Glutamatergic neuron (in vitro differentiated cells): ENCODE measurements around the gene WDFY4. TPM values are rescaled to one million over a fixed set of nuclear protein-coding genes. Genes with fewer than 3 reads are reported as not detected.
"Not testable (repeated sequence)": the region's sequence is repeated elsewhere in the genome, so short reads cannot be mapped to it uniquely, and the experiment has no call there.

Experiments used
- DNase-seq: peaks from one replicate; pipeline ENCODE4 v3.0.0; 2022
- H3K27ac Mint-ChIP-seq: one replicate; pipeline ENCODE4 v1.8.0; 2020; ENCODE audit warnings: mild to moderate bottlenecking, mixed read lengths, inconsistent platforms; ENCODE audit not compliant: unreplicated experiment
- H3K27me3 Mint-ChIP-seq: one replicate; pipeline ENCODE4 v1.8.0; 2020; ENCODE audit warnings: mild to moderate bottlenecking, moderate library complexity, mixed read lengths, inconsistent platforms; ENCODE audit not compliant: unreplicated experiment
- H3K36me3 Mint-ChIP-seq: one replicate; pipeline ENCODE4 v1.8.0; 2020; ENCODE audit warnings: mild to moderate bottlenecking, mixed read lengths, inconsistent platforms; ENCODE audit not compliant: unreplicated experiment
- H3K4me1 Mint-ChIP-seq: one replicate; pipeline ENCODE4 v1.8.0; 2020; ENCODE audit warnings: mild to moderate bottlenecking, low read depth, mixed read lengths, inconsistent platforms; ENCODE audit not compliant: unreplicated experiment
- H3K4me3 Mint-ChIP-seq: one replicate; pipeline ENCODE4 v1.8.0; 2020; ENCODE audit warnings: mild to moderate bottlenecking, mixed read lengths, inconsistent platforms; ENCODE audit not compliant: unreplicated experiment
- H3K9me3 Mint-ChIP-seq: one replicate; pipeline ENCODE4 v1.8.0; 2020; ENCODE audit warnings: mild to moderate bottlenecking, moderate library complexity, mixed read lengths, inconsistent platforms; ENCODE audit not compliant: unreplicated experiment
- total RNA-seq: library from RNA; stranded (reverse); fragmentation: NEBNext Ultra II Directional; extraction: Animal tissue kit (Norgen Biotek cat#: 25700); gene quantifications from one replicate; pipeline ENCODE4 v1.2.1, GENCODE V29; 2021; ENCODE audit not compliant: unreplicated experiment
- TF ChIP-seq, protein P1 (sequence below): fragments of 200-600 bp; sonication (generic); IDR thresholded peaks from one replicate; pipeline ENCODE4 v1.5.0; 2021; ENCODE audit not compliant: partially characterized antibody, unreplicated experiment

The WDFY4 gene
- total RNA-seq, 1 donor from 2014 or later, result not detected

DNA sequence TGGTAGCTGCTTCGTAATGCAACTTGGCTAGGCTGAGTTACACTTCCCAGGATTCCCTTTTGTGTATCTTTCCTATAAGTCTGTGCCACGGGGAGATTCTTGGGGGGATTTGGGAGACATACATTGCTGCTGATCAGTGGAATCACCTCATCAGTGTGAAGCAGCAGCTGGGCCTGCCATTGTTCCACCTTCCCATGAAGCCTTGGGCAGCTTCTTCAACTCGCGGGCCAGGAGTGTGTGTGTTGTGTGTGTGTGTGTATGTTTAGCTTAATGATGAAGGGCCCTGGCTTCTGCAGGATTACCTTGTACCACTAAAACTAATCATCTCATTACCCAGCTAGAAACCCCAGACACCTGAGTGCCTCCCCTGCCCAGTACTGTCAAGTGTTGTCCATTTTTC lies 46.5 kb upstream of the WDFY4 start:
- H3K9me3 Mint-ChIP-seq, result peaks cover 4% of the 10 kb centered on the region
- H3K4me3 Mint-ChIP-seq, result no peak overlapping the region
- H3K4me1 Mint-ChIP-seq, result no peaks in the 10 kb centered on the region
- H3K27ac Mint-ChIP-seq, result no peak overlapping the region
- no peak for DNase-seq
- H3K27me3 Mint-ChIP-seq, result peaks cover 4% of the 10 kb centered on the region
- TF ChIP-seq, protein P1, sequence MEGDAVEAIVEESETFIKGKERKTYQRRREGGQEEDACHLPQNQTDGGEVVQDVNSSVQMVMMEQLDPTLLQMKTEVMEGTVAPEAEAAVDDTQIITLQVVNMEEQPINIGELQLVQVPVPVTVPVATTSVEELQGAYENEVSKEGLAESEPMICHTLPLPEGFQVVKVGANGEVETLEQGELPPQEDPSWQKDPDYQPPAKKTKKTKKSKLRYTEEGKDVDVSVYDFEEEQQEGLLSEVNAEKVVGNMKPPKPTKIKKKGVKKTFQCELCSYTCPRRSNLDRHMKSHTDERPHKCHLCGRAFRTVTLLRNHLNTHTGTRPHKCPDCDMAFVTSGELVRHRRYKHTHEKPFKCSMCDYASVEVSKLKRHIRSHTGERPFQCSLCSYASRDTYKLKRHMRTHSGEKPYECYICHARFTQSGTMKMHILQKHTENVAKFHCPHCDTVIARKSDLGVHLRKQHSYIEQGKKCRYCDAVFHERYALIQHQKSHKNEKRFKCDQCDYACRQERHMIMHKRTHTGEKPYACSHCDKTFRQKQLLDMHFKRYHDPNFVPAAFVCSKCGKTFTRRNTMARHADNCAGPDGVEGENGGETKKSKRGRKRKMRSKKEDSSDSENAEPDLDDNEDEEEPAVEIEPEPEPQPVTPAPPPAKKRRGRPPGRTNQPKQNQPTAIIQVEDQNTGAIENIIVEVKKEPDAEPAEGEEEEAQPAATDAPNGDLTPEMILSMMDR, result no peak
- H3K36me3 Mint-ChIP-seq, result peaks cover 4% of the 10 kb centered on the region

DNA sequence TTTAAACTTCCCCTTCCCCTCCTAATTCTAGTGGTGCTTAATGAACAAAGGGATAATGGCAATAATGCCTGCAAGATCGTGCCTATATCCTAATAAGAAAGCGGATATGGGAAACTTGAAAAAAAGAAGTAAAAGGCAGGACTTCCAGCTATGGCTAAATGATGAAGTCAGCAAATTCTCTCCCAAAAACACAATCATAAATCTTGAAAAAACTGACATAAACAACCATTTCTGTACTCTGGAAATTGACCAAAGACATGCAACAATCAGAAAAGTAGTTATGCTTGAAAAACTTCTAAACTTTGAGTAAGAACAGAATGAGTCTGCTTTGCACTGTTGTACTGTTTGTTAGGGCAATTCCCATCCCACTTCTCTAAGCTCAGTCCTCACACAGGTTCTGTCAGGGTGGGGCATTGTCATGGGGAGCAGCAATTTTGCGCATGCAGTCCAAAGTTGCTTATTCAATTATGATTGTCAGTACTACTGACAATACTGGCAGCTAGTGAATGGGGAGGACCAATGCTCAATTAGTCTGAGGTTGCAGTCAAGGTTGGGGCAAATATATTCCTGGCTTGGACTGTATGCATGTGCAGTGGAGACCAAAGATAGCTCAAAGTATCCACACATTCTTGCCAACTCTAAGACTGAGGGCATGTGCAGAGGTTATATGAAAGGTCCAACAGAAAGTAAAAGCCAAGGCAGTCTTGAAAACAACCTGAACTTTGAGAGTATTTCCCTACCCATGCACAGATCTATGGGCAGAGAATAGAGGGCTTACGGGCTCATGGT lies 45.7 kb upstream of the WDFY4 start:
- Mint-ChIP-seq H3K4me1 (no peaks in the 10 kb centered on the region), H3K9me3 (peaks cover 4% of the 10 kb centered on the region), H3K36me3 (peaks cover 4% of the 10 kb centered on the region), H3K27ac (no peak overlapping the region), H3K27me3 (peaks cover 4% of the 10 kb centered on the region), H3K4me3 (no peak overlapping the region)
- no peak for DNase-seq
- TF ChIP-seq, protein P1, result no peak

DNA sequence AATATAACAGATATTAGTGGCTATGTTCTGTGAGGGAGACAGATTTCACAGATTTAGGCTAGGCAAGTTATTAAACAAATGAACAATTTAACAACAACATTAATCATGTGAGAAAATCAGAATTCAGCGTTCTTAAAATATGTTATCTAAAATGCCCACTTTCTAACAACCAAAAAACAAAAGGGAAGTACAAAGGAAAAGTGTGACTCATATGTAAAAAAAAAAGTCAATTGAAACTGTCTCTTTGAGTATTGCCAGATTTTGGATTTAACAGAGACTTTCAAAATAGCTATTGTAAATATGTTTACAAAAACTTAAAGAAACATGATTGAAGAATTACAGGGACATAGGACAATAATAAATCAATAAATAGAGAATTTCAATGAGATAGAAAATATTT lies 45.0 kb upstream of the WDFY4 start:
- no peak for DNase-seq
- H3K27me3 Mint-ChIP-seq, result peaks cover 4% of the 10 kb centered on the region
- H3K4me1 Mint-ChIP-seq, result no peaks in the 10 kb centered on the region
- no peak overlapping the region for H3K27ac Mint-ChIP-seq
- no peak overlapping the region for H3K4me3 Mint-ChIP-seq
- peaks cover 4% of the 10 kb centered on the region for H3K9me3 Mint-ChIP-seq
- TF ChIP-seq, protein P1, result no peak
- H3K36me3 Mint-ChIP-seq, result peaks cover 4% of the 10 kb centered on the region

DNA sequence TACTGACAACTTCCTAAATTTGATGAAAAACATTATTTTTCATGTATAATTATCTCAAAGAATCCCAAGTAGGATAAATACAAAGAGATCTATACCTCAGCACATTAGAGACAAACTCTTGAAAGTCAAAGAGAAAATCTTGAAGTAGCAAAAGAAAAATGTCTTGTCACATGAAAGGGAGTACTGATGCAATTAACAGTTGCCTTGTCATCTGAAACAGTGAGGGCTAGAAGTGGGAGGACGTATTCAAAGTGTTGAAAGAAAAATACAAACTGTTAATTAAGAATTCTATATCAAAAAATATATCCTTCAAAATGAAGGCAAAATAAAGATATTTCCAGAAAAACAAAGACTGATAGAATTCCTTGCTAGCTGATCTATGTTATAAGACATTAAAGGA lies 44.3 kb upstream of the WDFY4 start:
- H3K27ac Mint-ChIP-seq, result no peak overlapping the region
- no peak overlapping the region for H3K4me3 Mint-ChIP-seq
- peaks cover 4% of the 10 kb centered on the region for H3K27me3 Mint-ChIP-seq
- DNase-seq, result no peak
- H3K4me1 Mint-ChIP-seq, result no peaks in the 10 kb centered on the region
- H3K9me3 Mint-ChIP-seq, result peaks cover 3% of the 10 kb centered on the region
- peaks cover 4% of the 10 kb centered on the region for H3K36me3 Mint-ChIP-seq
- TF ChIP-seq, protein P1, result no peak

DNA sequence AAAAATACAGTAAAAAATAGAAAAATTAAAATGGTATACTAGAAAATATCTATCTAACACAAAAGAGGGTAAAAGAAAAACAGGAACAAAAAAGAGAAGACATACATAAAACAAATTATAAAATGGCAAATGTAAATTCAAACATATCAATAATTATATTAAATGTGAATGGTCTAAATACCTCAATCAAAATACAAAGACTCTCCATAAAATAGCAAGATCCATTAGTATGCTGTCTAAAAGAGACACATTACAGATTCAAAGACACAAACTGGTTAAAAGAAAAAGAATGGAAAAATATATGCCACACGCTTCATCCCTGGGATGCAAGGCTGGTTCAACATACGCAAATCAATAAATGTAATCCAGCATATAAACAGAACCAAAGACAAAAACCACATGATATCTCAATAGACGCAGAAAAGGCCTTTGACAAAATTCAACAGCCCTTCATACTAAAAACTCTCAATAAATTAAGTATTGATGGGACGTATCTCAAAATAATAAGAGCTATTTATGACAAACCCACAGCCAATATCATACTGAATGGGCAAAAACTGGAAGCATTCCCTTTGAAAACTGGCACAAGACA lies 43.5 kb upstream of the WDFY4 start:
- not testable (repeated sequence) for H3K9me3 Mint-ChIP-seq

More for the DNA sequence above, 43.5 kb upstream of the WDFY4 start:
- not testable (repeated sequence) for DNase-seq, H3K4me1 Mint-ChIP-seq, H3K27ac Mint-ChIP-seq, H3K4me3 Mint-ChIP-seq, H3K27me3 Mint-ChIP-seq, H3K36me3 Mint-ChIP-seq
